Astrocyte (in vitro differentiated cells and primary cell): ENCODE results near the gene SHISAL1. TPM values are rescaled to one million over a fixed set of nuclear protein-coding genes. Genes with fewer than 3 reads are reported as not detected.

Experiments used
- DNase-seq: peaks from one replicate; pipeline ENCODE4 v3.0.0-alpha.2; 2010; ENCODE audit warnings: low read depth
- FAIRE-seq: peaks from 2 replicates; lab custom pipeline; 2011; peaks lifted over from hg19 to GRCh38; lab: Jason Lieb, UNC
- H2AFZ ChIP-seq: 2 replicates; pipeline ENCODE4 v1.6.0; 2012; ENCODE audit warnings: low read depth, low read length, inconsistent platforms
- H3K27ac ChIP-seq: 2 replicates; pipeline ENCODE4 v1.5.1; 2011; ENCODE audit warnings: low read depth, low read length, inconsistent platforms
- H3K27me3 ChIP-seq: 2 replicates; pipeline ENCODE4 v1.6.0; 2011; ENCODE audit warnings: low read length, inconsistent platforms; ENCODE audit not compliant: insufficient read depth
- H3K36me3 ChIP-seq: 2 replicates; pipeline ENCODE4 v1.5.1; 2011; ENCODE audit warnings: low read length, inconsistent platforms; ENCODE audit not compliant: insufficient read depth
- H3K4me1 ChIP-seq: 2 replicates; pipeline ENCODE4 v1.5.1; 2011; ENCODE audit warnings: low read length, inconsistent platforms; ENCODE audit not compliant: insufficient read depth
- H3K4me2 ChIP-seq: 2 replicates; pipeline ENCODE4 v1.6.0; 2012; ENCODE audit warnings: low read length, inconsistent platforms
- H3K4me3 ChIP-seq: 2 replicates; pipeline ENCODE4 v1.5.1; 2011; ENCODE audit warnings: low read depth, mild to moderate bottlenecking, low read length, inconsistent platforms; ENCODE audit not compliant: insufficient read depth
- H3K79me2 ChIP-seq: 2 replicates; pipeline ENCODE4 v1.6.0; 2012; ENCODE audit warnings: mild to moderate bottlenecking, low read length, inconsistent platforms; ENCODE audit not compliant: insufficient read depth
- H3K9ac ChIP-seq: 2 replicates; pipeline ENCODE4 v1.6.0; 2012; ENCODE audit warnings: mild to moderate bottlenecking, low read length, inconsistent platforms
- H3K9me3 ChIP-seq: 2 replicates; pipeline ENCODE4 v1.5.1; 2012; ENCODE audit warnings: low read depth, mild to moderate bottlenecking, low read length, inconsistent platforms; ENCODE audit not compliant: insufficient read depth
- H4K20me1 ChIP-seq: 2 replicates; pipeline ENCODE4 v1.6.0; 2012; ENCODE audit warnings: low read length, inconsistent platforms; ENCODE audit not compliant: insufficient read depth
- H3K27ac Mint-ChIP-seq: one replicate; pipeline ENCODE4 v1.8.0; 2021; ENCODE audit warnings: mild to moderate bottlenecking, mixed read lengths; ENCODE audit not compliant: unreplicated experiment
- H3K27me3 Mint-ChIP-seq: one replicate; pipeline ENCODE4 v1.8.0; 2021; ENCODE audit warnings: low read depth, mixed read lengths; ENCODE audit not compliant: unreplicated experiment
- H3K36me3 Mint-ChIP-seq: one replicate; pipeline ENCODE4 v1.8.0; 2021; ENCODE audit warnings: low read depth, mixed read lengths; ENCODE audit not compliant: unreplicated experiment
- H3K4me1 Mint-ChIP-seq: one replicate; pipeline ENCODE4 v1.8.0; 2021; ENCODE audit warnings: low read depth, mixed read lengths; ENCODE audit not compliant: unreplicated experiment
- H3K4me3 Mint-ChIP-seq: one replicate; pipeline ENCODE4 v1.8.0; 2021; ENCODE audit warnings: mild to moderate bottlenecking, moderate library complexity, mixed read lengths; ENCODE audit not compliant: unreplicated experiment
- H3K9me3 Mint-ChIP-seq: one replicate; pipeline ENCODE4 v1.8.0; 2021; ENCODE audit warnings: mild to moderate bottlenecking, mixed read lengths; ENCODE audit not compliant: unreplicated experiment
- CTCF ChIP-seq: IDR thresholded peaks from 2 replicates; pipeline ENCODE4 v1.5.1; 2011; ENCODE audit warnings: low read depth, mild to moderate bottlenecking, inconsistent platforms, low read length, moderate library complexity; ENCODE audit not compliant: insufficient read depth
- EZH2 ChIP-seq: IDR thresholded peaks from 2 replicates; pipeline ENCODE4 v1.6.1; 2012; ENCODE audit warnings: mild to moderate bottlenecking, low read length, inconsistent platforms; ENCODE audit not compliant: insufficient read depth
- total RNA-seq: library from RNA; stranded (reverse); gene quantifications from 2 replicates; pipeline ENCODE4 v1.2.1, GENCODE V29; 2021

The SHISAL1 gene
- total RNA-seq, 1 donor from 2014 or later: 0.36 TPM

- Mint-ChIP-seq H3K27me3 (peaks cover 34% of the 10 kb centered on the region), H3K36me3 (peaks cover 2% of the 10 kb centered on the region), H3K4me1 (no peaks in the 10 kb centered on the region), H3K4me3 (no peak overlapping the region), H3K9me3 (peaks cover 16% of the 10 kb centered on the region), H3K27ac (no peak overlapping the region)
- Histone ChIP-seq H3K4me3 (no peak overlapping the region), H3K79me2 (no peaks in the 10 kb centered on the region), H3K36me3 (no peaks in the 10 kb centered on the region), H3K4me2 (no peak overlapping the region), H3K9ac (no peak overlapping the region), H3K9me3 (peaks cover 3% of the 10 kb centered on the region), H3K27me3 (no peaks in the 10 kb centered on the region), H3K4me1 (no peaks in the 10 kb centered on the region), H2AFZ (no peak overlapping the region), H3K27ac (no peak overlapping the region), H4K20me1 (no peaks in the 10 kb centered on the region)
- DNase-seq: no peak
- FAIRE-seq: no peak
- no peak for TF ChIP-seq EZH2
- TF ChIP-seq CTCF: no peak
Measured at GRCh38 chr22:44246615-44247326, 66.0 kb downstream of the SHISAL1 start.

- Mint-ChIP-seq H3K27ac (no peak overlapping the region), H3K9me3 (peaks cover 13% of the 10 kb centered on the region), H3K36me3 (peaks cover 2% of the 10 kb centered on the region), H3K4me3 (no peak overlapping the region), H3K27me3 (peaks cover 34% of the 10 kb centered on the region), H3K4me1 (no peaks in the 10 kb centered on the region)
- Histone ChIP-seq H3K27ac (no peak overlapping the region), H3K4me3 (no peak overlapping the region), H3K27me3 (no peaks in the 10 kb centered on the region), H3K9ac (no peak overlapping the region), H3K79me2 (no peaks in the 10 kb centered on the region), H3K9me3 (peaks cover 3% of the 10 kb centered on the region), H3K4me2 (no peak overlapping the region), H3K4me1 (no peaks in the 10 kb centered on the region), H3K36me3 (no peaks in the 10 kb centered on the region), H4K20me1 (no peaks in the 10 kb centered on the region), H2AFZ (no peak overlapping the region)
- no peak for TF ChIP-seq EZH2
- no peak for TF ChIP-seq CTCF
- FAIRE-seq (no peak), DNase-seq (no peak)
Measured at GRCh38 chr22:44245867-44246266, 66.9 kb downstream of the SHISAL1 start.

- Histone ChIP-seq H3K4me2 (no peak overlapping the region), H3K27me3 (no peaks in the 10 kb centered on the region), H3K36me3 (no peaks in the 10 kb centered on the region), H3K27ac (no peak overlapping the region), H3K4me1 (no peaks in the 10 kb centered on the region), H3K9me3 (peaks cover 3% of the 10 kb centered on the region), H4K20me1 (no peaks in the 10 kb centered on the region), H3K4me3 (no peak overlapping the region), H3K79me2 (no peaks in the 10 kb centered on the region), H2AFZ (no peak overlapping the region), H3K9ac (no peak overlapping the region)
- H3K4me3 Mint-ChIP-seq: no peak overlapping the region
- peaks cover 9% of the 10 kb centered on the region for H3K9me3 Mint-ChIP-seq
- FAIRE-seq: no peak
- H3K4me1 Mint-ChIP-seq: no peaks in the 10 kb centered on the region
- peaks cover 2% of the 10 kb centered on the region for H3K36me3 Mint-ChIP-seq
- TF ChIP-seq CTCF (no peak), EZH2 (no peak)
- no peak overlapping the region for H3K27ac Mint-ChIP-seq
- peaks cover 34% of the 10 kb centered on the region for H3K27me3 Mint-ChIP-seq
- DNase-seq: no peak
Measured at GRCh38 chr22:44245438-44245837, 67.3 kb downstream of the SHISAL1 start.
